ENCODE data around the gene ARHGEF7.
"Not testable (repeated sequence)": the region's sequence is repeated elsewhere in the genome, so short reads cannot be mapped to it uniquely, and the experiment has no call there.

The ARHGEF7 gene

DNA sequence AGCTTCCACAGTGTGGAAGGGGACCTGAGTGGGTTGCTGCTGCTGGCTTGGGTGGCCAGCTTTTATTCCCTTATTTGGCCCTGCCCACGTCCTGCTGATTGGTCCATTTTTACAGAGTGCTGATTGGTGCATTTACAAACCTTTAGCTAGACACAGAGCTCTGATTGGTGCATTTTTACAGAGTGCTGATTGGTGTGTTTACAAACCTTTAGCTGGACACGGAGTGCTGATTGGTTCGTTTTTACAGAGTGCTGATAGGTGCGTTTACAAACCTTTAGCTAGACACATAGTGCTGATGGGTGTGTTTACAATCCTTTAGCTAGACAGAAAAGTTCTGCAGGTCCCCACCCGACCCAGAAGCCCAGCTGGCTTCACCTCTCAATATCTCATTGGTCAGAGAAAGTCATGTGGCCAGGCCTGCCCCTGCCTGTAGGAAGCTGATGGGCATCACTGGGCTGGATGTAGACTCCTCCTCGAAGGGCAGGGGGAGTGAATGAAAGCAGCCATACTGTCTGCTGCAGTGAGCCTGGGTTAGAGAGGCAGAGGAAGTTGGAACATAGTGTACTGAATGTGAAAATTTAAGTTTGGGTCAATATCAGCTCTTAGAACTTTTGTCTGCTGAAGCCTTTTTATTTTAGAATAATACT, 83.7 kb downstream of the ARHGEF7 start:
- DNase-seq (ENCODE audit: low read depth, low spot score) = not testable (repeated sequence)

GRCh38 chr13:111201304-111201940, 86.3 kb downstream of the ARHGEF7 start:
- DNase-seq (ENCODE audit: low read depth, low spot score) = no peak

DNA sequence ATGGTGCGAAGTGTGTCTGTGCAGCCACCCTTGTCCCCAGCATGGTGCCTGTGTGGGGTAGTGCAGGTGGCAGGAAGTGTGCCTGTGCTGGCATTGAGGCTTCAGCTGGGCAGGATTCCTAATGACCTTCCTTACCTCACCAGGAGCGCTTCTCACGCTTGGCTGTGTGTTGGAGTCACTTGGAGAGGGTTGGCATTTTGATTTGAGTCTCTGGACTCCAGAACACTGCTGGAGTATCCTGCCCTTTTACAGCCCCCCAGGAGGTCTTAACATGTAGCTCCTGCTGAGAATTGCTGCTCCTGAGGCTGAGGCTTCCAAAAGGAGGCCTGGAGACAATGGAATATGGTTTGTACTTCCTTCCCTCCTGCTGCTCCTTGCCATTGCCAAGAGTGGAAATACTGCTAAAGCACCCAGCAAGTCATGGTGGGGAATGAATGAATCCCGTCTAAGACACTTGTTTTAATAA, 87.1 kb downstream of the ARHGEF7 start:
- DNase-seq (ENCODE audit: low read depth, low spot score) = no peak

- peak; percentile 81 for DNase-seq (ENCODE audit: low read depth, low spot score)
Measured at GRCh38 chr13:111202745-111203144, 87.6 kb downstream of the ARHGEF7 start.

GRCh38 chr13:111203736-111204389, 88.8 kb downstream of the ARHGEF7 start:
- DNase-seq (ENCODE audit: low read depth, low spot score) = no peak

GRCh38 chr13:111204438-111205177, 89.5 kb downstream of the ARHGEF7 start:
- no peak for DNase-seq (ENCODE audit: low read depth, low spot score)

- no peak for DNase-seq (ENCODE audit: low read depth, low spot score)
Measured at GRCh38 chr13:111206148-111206547, 91.0 kb downstream of the ARHGEF7 start.

DNA sequence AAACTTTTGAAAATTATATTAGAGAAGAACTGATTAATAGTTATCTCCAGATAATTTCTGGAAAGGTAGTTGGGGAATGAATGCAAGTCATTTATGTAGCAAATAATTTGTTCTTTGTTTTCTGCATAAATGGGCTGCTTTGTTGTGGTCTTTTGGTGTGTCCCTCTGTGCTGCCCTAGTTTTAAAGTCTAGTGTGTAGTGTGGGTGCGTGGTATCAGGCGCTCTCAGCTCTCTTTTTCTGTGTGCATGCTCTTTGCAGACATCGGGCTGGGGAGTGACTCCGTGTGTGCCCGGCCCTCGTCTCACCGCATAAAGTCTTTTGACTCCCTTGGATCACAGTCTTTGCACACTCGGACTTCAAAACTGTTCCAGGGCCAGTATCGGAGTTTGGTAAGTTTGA, 94.5 kb downstream of the ARHGEF7 start:
- DNase-seq (ENCODE audit: low read depth, low spot score) = no peak

GRCh38 chr13:111210091-111210490, 95.0 kb downstream of the ARHGEF7 start:
- no peak for DNase-seq (ENCODE audit: low read depth, low spot score)

- peak; percentile 74 for DNase-seq (ENCODE audit: low read depth, low spot score)
Measured at GRCh38 chr13:111210544-111211469, 95.7 kb downstream of the ARHGEF7 start.

DNA sequence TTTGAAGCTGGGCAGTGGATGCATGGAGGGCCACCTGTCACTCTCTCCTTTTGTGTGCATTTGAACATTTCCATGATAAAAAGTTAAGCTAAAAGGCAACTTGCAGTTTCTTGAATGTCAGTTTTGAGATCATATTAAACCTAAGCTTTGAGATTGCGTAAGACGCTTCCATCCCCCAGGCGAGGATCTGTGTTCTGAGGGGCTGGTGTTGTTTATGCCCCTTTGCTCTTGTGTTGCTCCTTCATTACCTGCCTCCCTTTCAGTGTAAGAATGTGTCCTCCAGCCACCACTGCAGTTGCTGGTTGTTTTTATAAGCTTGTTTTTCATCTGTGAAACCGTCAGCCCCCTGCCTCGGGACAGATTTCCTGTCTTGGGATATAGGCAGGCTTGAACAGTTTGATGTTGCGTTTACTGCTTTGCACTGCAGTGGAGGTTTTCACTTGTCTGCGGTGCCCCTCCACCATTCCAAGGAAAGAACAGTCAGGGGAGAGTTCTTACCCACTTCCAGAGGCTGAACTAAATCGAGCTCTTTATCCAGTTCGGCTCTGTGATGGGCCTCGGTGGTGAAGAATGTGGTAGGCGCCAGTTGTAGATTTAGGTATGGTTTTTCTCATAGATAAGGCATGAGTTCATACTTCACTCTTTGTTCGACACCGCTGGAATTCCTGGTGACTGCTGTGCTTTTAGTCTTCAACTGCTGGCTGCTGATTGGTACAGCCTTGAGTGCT, 96.8 kb downstream of the ARHGEF7 start:
- no peak for DNase-seq (ENCODE audit: low read depth, low spot score)

DNA sequence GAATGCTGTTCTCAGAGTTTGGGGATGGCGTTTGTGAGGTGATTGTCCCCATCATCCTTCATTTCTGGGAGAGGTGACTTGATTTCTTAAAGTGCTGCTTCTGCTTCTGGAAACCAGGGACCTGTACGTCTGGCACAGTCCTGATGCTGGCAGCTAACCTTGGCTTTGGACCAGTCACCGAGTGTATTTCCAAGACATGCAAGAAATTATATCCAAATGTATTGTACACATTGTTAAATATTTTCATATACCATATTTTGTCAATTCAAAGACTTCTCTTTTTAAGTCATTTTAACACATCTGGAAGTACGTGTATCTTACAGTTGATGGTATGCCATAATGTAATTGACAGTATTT, 97.4 kb downstream of the ARHGEF7 start:
- DNase-seq (ENCODE audit: low read depth, low spot score) = no peak

DNA sequence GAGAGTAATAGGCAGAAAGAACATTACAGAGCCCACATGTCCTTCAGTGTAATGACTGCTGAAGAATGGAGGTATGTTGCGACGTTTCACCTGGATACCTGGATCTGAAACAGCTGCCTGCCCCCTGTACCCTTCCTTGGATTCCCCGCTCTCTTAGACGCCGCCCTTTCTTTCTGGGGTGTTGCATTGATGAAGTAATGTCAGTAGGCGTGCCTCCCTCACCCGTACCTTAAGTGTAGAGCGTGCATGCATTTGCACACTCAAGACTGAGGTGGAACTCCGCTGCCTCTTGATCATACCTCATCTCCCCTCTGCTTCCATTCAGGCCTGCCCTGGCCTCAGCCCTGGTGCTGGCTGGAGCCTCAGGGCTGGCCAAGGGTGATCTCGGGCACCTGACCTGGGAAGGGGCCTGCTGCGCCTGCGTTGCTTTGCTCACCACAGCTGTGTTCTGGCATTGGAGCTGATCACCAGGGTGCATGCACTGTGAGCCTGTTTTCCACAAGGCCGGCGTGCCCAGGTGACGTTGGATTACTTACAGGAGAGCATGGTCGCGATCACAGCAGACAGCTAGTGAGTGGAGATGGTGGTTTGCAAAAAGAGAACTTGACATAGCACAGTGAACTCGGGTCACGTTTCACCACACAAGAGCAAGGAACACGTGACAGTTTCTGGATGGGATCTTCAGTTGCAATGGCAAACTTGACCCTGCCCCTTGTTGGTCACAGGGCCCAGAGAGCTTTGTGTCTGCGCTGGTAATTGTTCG, 99.0 kb downstream of the ARHGEF7 start:
- DNase-seq (ENCODE audit: low read depth, low spot score) = no peak

- DNase-seq (ENCODE audit: low read depth, low spot score) = no peak
Measured at GRCh38 chr13:111215081-111216047, 100.3 kb downstream of the ARHGEF7 start.

DNA sequence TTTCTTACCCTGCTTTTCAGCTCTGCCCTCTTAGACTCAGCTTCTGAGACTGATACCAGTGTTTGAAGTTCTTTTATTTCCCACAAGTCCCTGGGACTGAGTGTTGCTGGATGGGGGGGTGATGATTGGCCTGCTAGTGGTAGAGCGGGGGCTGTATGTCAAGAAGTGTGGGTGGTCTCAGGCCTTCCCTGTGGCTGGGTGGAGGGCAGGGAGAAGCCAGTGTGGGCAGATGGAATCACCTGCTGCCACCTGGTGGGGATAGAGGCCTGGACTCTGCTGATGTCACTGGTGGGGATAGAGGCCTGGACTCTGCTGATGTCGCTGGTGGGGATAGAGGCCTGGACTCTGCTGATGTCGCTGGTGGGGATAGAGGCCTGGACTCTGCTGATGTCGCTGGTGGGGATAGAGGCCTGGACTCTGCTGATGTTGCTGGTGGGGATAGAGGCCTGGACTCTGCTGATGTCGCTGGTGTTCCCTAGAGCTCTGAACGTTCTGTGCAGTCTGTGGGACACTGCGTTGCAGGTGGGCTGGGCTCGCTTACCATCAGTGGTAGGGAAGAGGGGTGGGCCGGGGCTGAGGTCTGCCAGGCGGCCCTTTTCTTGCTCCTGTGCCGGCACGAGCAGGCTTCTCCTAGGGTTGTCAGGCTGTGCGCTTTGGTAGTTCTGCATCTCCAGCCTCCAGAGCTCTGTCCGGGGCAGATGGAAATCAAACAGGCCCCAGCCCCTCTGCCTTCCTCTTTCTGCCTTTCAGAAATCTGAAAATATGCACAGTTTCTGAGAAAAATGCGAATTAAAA, 101.3 kb downstream of the ARHGEF7 start:
- DNase-seq (ENCODE audit: low read depth, low spot score) = no peak

GRCh38 chr13:111217641-111218040, 102.5 kb downstream of the ARHGEF7 start:
- DNase-seq (ENCODE audit: low read depth, low spot score) = no peak

DNA sequence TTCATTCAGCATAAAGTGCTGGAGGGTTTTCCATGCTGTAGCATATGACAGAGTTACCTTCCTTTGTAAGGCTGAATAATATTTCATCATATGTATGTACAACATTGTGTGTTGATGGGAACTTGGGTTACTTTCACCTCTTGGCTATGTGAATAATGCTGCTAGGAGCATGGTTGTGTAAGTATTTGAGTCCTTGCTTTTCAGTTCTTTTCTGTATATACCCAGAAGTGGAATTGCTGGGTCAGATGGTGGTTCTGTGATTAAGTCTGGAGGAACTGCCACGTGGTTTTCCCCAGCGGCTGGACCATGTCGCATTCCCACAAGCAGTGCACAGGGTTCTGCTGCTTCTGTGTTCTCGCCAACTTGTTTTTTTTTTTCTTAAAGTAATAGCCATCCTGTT, 104.2 kb downstream of the ARHGEF7 start:
- DNase-seq (ENCODE audit: low read depth, low spot score) = no peak

DNA sequence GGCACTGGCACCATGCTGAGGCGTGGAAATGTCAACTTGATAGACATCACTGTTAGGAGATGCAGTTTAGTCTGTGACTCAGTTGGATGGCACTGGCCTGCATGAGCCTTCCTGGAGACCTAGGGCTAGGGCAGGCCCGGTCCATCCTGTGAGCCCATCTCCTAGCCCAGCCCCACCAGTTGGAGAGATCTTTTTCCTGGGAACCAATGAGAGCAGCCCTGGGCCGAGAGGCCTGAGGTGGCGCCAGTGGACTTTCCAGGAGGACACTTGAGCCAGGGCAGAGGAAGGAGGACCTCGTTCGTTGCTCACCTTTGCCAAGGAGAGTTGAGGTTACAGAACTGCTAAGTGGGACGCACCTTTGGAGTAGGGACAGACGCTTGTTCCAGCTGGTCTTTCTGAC, 104.8 kb downstream of the ARHGEF7 start:
- no peak for DNase-seq (ENCODE audit: low read depth, low spot score)

Measured in brain pericyte (primary cell).